GM21717 (cell line): ENCODE measurements around the gene CPSF7.

Experiments
- ATAC-seq: cut with Tn5 transposase; IDR thresholded peaks from one replicate; pipeline ENCODE4 v1.9.1; 2021; ENCODE audit warnings: mild to moderate bottlenecking, moderate library complexity; ENCODE audit not compliant: unreplicated experiment

Gene CPSF7

DNA sequence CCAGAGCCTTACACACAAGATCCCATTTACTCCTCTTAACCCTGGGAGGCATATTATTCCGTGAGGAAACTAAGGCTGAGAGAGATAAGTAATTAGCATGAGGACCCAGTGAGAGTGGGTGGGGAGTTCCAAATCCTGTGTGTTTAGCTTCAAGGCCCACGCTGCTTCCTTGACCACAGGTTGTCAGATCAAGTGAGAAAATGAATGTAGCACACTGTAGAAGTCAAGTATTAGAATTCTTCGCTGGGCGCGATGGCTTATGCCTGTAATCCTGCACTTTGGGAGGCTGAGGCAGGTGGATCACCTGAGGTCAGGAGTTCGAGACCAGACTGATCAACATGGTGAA lies 71.9 kb downstream of the CPSF7 start:
- no peak for ATAC-seq

DNA sequence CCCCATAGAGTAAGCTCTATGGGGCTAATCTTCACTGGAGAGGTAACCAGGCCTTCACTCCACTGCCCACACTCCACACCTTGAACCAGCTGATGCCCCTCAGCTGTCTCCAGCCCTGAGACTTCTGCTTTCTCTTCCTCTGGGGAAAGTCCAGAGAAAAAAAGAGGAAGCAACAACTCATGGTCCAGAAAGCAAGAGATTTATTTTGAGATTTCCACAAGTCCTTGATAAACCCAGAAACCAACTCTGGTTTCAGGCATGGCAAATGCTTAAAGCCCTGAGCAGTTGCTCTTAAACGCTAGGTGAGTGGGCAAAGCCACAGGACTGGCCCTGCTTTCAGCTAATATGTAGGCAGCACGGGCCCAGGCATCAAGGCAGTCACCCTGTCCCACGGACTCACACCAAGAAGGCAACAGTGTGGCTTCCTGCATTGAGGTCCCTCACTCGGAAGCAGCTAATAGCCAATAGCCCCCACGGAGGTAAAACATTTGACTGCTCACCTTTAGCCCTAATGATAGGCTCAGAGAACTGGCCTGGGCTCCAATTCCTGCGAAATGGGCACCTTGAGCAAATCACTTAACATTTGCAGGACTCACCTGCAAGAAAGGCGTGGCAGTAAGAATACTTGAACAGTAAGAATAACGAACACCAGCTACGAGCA lies 72.4 kb downstream of the CPSF7 start:
- no peak for ATAC-seq

DNA sequence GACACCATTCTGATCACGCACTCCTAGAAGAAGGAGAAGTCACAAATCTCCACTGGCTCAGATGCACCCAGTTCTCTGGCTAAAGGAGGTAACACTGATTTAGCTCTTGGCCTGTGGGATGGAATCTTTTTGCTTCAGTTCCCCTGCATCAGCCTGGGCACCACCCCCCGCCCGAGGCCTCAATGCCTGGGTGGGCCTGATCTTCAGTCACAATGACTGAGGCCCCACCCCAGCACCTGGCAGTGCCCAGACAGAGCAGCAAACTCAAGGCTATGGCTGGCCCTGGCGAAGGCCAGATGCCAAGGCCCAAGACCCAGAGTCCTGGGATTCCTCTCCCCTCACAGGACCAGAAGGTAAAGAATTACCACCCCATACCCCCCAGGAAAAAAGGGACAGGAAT lies 73.1 kb downstream of the CPSF7 start:
- no peak for ATAC-seq

DNA sequence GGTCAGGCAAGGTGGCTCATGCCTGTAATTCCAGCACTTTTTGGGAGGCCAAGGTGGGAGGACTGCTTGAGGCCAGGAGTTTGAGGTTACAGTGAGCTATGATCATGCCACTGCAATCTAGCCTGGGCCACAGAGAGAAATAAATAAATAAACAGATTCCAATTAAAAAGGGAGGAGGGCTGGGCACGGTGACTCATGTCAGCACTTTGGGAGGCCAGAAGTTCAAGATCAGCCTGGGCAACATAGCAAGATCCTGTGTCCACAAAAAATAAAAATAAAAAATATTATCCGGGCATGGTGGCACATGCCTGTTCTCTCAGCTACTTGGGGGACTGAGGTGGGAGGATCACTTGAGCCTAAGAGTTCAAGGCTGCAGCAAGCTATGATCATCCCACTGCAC lies 75.6 kb downstream of the CPSF7 start:
- no peak for ATAC-seq

DNA sequence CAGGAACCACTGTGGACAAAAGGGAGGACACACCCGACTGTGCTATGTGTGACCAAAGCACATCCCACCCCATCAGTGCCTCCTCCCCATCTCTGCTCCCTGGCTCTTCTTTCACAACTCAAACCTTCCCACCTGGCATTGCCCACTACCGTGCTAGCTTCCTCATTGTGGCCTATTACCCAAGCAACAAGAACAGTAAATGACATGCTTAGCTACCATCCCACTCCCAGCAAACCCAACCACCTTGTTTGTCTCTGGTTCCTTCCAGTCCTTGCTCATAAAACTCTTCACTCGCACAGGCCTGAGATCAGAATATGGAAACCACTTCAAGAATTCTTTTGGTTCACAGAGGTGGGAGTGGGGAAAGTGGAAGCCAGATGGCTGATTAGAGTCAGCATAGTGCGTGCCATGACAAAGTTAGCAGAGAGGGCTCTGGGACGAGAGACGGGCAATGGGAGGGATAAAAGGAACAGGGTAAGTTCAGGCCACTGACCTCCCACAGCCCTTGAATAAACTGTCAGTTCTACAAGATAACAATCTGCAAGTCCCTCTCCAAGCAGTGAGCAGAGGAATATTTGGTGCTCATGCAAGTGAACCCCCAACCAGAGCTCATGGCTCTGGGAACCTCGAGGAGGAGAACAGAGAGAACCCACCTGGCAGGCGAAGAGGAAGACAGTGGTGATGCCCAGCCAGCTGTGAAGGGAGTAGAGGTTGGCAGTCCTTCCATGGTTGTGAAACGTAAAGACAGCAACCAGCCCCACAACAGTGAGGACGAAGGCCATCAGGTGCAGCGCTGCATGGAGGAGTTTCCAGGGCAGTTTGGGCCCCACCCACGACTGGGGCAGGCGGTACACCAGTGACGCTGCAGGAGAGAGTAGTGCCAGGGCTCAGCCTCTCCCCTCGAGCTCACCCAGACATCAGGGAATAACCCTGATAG lies 76.4 kb downstream of the CPSF7 start:
- no peak for ATAC-seq
